ENCODE data around the gene SYDE1.

The SYDE1 gene

DNA sequence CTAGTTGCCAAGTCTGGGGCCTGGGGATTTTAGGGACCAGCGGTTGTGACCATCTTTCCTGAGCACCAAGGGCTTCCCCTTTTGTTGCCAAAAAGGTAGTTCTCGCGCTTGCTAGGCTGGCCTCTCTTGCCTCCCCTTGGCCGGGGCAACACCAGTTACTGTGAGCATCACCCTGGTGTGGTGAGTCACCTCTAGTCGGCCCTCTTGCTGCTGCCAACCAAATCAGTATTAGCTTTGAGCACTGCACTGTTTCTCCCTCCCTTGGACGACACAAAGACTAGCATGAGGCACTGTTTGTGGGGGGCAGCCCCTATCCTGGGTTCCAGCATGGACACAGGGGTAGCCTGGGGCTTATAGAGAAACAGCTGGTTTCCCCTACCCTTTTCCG lies 6.9 kb downstream of the SYDE1 start:
- no peak for DNase-seq (ENCODE audit: low read depth)
- TF ChIP-seq, protein P1, sequence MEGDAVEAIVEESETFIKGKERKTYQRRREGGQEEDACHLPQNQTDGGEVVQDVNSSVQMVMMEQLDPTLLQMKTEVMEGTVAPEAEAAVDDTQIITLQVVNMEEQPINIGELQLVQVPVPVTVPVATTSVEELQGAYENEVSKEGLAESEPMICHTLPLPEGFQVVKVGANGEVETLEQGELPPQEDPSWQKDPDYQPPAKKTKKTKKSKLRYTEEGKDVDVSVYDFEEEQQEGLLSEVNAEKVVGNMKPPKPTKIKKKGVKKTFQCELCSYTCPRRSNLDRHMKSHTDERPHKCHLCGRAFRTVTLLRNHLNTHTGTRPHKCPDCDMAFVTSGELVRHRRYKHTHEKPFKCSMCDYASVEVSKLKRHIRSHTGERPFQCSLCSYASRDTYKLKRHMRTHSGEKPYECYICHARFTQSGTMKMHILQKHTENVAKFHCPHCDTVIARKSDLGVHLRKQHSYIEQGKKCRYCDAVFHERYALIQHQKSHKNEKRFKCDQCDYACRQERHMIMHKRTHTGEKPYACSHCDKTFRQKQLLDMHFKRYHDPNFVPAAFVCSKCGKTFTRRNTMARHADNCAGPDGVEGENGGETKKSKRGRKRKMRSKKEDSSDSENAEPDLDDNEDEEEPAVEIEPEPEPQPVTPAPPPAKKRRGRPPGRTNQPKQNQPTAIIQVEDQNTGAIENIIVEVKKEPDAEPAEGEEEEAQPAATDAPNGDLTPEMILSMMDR (IDR thresholded peaks at IDR 0.05; ENCODE audit: low read depth, low read length, missing control alignments), result no peak
- no peak overlapping the region for H3K4me3 ChIP-seq (ENCODE audit: low read depth, low read length)

DNA sequence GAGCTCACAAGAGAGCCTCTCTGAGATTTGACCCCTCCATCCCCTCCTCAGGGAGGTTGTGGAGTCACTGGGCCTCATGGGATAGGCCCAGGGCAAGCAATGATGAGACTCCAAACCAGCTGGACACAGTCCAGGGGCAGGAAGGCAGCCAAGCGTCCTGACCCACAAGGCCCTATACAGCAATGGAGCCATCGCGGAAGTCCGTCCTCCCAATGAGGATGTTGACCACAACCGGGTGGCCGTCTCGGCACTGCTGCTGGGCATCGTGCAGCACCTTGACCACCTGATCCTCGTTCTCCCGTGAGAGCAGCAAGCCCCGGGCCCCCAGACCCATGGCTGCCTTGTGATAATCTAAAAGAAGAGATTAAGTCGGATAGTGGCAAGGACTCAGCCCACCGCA lies 7.9 kb downstream of the SYDE1 start:
- H3K4me3 ChIP-seq (ENCODE audit: low read depth, low read length), result no peak overlapping the region
- TF ChIP-seq, protein P1 (IDR thresholded peaks at IDR 0.05; ENCODE audit: low read depth, low read length, missing control alignments), result no peak
- DNase-seq (ENCODE audit: low read depth), result no peak

DNA sequence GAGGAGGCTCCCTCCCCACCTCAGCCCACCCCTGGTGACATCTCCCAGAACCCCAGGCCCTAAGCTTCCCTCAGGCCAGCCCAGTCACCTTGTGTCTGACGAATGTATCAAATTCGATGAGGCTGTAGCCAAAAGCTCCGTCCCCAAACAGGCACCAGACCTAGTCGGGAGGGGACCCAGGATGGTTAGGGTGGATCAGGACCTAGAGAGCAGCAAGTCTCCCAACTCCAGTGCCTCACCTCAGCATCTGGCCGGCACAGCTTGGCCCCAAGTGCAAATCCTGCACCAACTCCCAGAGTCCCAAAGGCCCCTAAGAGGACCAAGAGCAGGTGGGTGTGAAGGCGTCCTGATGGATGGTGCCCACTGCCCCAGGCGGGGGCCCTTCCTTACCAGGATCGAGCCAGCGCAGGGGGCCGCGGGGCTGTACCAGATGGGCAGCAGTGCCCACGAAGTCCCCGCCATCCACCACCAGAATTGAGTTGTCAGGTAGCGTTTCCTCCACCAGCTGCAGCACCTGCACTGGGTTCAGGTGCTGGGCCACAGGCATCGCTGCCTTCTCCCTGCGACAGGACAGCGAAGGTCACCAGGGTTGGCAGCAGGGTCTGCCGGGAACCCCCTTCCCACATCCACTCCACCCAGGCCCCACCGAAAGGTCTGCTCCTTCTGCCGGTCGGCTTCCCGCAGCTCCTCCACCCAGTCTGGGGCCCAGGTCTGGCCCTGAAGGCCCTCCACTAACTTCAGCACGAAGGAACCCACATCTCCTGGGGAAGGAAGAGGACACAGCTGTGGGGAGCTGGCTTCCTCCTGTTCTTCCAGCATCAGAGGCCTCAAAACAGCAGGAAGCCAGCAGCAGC lies 8.8 kb downstream of the SYDE1 start:
- no peak for DNase-seq (ENCODE audit: low read depth)
- no peak overlapping the region for H3K4me3 ChIP-seq (ENCODE audit: low read depth, low read length)
- TF ChIP-seq, protein P1 (IDR thresholded peaks at IDR 0.05; ENCODE audit: low read depth, low read length, missing control alignments), result no peak

DNA sequence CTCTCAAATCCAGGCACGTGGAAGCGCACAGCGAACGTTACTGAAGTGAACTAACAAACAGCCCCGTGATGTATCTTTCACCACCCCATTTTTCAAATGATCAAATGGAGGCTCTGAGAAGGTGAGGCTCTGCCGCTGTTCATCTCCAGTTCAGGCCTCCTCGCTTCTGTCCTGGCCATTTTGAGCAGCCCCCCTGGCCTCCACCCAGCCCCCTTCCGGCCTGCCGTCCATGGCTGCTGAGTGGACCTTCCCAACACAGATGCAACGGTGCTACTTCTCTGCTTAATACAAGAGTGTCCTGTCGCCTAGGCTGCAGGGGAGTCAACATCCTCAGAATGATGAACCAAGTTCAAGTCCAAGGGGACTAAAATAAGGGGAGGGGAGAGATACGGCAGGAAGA lies 9.7 kb downstream of the SYDE1 start:
- TF ChIP-seq, protein P1 (IDR thresholded peaks at IDR 0.05; ENCODE audit: low read depth, low read length, missing control alignments), result no peak
- no peak overlapping the region for H3K4me3 ChIP-seq (ENCODE audit: low read depth, low read length)
- DNase-seq (ENCODE audit: low read depth), result no peak

DNA sequence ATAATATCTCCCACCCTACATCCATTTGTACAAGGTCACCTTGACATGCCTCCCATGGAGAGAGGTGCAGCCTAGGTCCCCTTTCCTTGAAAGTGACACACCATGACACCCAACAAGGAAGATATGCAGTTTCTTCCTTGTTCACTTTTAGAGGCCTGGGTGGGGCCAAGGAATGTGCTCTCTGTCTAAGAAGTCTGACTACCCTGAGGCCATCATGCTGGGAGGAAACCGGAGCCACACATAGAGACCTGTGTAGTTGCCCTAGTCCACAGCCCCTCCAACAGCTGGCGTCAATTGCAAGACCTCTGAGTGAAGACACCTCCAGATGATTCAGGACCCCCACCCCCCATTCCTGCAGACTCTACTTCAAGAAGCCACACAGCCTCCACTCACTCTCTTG lies 11.0 kb downstream of the SYDE1 start:
- DNase-seq (ENCODE audit: low read depth), result no peak

DNA sequence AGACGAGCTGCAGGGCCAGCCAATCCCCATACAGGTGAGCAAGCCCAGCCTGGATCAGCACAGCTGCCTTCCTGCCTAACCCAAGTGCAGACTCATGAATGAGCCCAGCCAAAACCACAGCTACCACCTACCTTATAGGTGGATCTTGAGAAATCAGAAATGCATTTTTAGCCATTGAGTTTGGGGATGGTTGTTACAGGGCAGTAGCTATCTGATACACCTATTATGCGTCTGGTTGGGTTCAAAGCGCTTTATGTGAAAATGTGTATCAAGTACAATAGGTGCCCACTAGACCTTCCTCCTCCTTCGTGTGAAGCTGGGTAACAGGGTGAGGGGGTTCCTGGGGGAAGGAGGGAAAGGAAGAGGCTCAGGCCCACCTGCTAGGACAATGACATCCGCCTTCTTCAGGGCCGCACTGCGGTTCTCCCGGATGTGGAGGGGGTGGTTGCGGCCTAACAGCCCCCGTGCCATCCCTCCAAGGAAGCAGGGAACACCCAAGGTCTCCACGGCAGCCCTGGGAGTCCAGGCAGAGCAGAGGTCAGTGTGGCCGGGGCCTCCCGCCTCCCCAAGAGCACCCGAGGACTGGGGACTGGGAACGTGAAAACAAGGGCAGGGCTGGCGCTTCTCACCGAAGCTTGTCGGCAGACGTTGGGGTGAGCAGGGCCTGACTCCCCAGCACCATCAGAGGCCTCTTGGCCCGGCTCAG lies 11.7 kb downstream of the SYDE1 start:
- TF ChIP-seq, protein P1 (IDR thresholded peaks at IDR 0.05; ENCODE audit: low read depth, low read length, missing control alignments), result no peak
- no peak for DNase-seq (ENCODE audit: low read depth)

More for the DNA sequence above, 11.0 kb downstream of the SYDE1 start:
- no peak overlapping the region for H3K4me3 ChIP-seq (ENCODE audit: low read depth, low read length)
- TF ChIP-seq, protein P1 (IDR thresholded peaks at IDR 0.05; ENCODE audit: low read depth, low read length, missing control alignments), result no peak

More for the DNA sequence above, 11.7 kb downstream of the SYDE1 start:
- no peak overlapping the region for H3K4me3 ChIP-seq (ENCODE audit: low read depth, low read length)

Data from GM12864 (cell line).